ENCODE data around the gene PUS3.

Gene PUS3

GRCh38 chr11:125945011-125945796 lies 42.2 kb upstream of the PUS3 start:
- Histone ChIP-seq H3K36me3 (ENCODE audit: control insufficient read depth in 2 of 2, insufficient read depth in 1 of 2, low read length in 2 of 2) (no peaks in the 10 kb centered on the region), H3K9me3 (ENCODE audit: control insufficient read depth, insufficient read depth, low read depth, low read length) (no peaks in the 10 kb centered on the region), H3K4me3 (ENCODE audit: low read depth, low read length) (no peak overlapping the region), H3K4me1 (ENCODE audit: control insufficient read depth, insufficient read depth, low read length) (no peaks in the 10 kb centered on the region), H3K27ac (ENCODE audit: extremely low read depth, low read depth, low read length) (no peak overlapping the region)
- CTCF ChIA-PET, result interaction anchor here (0.6 to 4.2 kb wide), 5 partner anchors 22 to 248 kb away, joined by 3 to 34 read pairs (median 3); partner anchors contain the start of gene CDON
- TF ChIP-seq ZNF16 (tag by site-specific recombination; IDR thresholded peaks at IDR 0.05; ENCODE audit: low read depth), result no peak
- no peak for TF ChIP-seq ZSCAN5A (tag by site-specific recombination; IDR thresholded peaks at IDR 0.05)
- no peak for TF ChIP-seq ZNF18 (tag by site-specific recombination; IDR thresholded peaks at IDR 0.05)
- no peak for TF ChIP-seq CTCF (tag by site-specific recombination; IDR thresholded peaks at IDR 0.05)
- TF ChIP-seq HIC1 (tag by site-specific recombination; IDR thresholded peaks at IDR 0.05), result no peak
- no peak for TF ChIP-seq TRIM28 (IDR thresholded peaks at IDR 0.05; ENCODE audit: borderline replicate concordance, low read length)
- no peak for TF ChIP-seq ZNF664 (tag by site-specific recombination; IDR thresholded peaks at IDR 0.05)
- no peak for TF ChIP-seq GLI2 (tag by site-specific recombination; IDR thresholded peaks at IDR 0.05; ENCODE audit: borderline replicate concordance, low read depth)
- no peak for TF ChIP-seq ZNF621 (tag by site-specific recombination; IDR thresholded peaks at IDR 0.05)
- no peak for TF ChIP-seq KLF17 (tag by site-specific recombination; IDR thresholded peaks at IDR 0.05)
- TF ChIP-seq ZNF600 (tag by site-specific recombination; IDR thresholded peaks at IDR 0.05), result no peak
- TF ChIP-seq YY2 (tag by site-specific recombination; IDR thresholded peaks at IDR 0.05), result no peak
- no peak for TF ChIP-seq ZNF394 (tag by site-specific recombination; IDR thresholded peaks at IDR 0.05; ENCODE audit: borderline replicate concordance)
- no peak for TF ChIP-seq ZXDB (tag by site-specific recombination; IDR thresholded peaks at IDR 0.05)
- TF ChIP-seq ZNF639 (tag by site-specific recombination; IDR thresholded peaks at IDR 0.05), result no peak
- no peak for TF ChIP-seq ELK4 (IDR thresholded peaks at IDR 0.05; ENCODE audit: borderline replicate concordance, low read depth, low read length)
- TF ChIP-seq ZNF624 (tag by site-specific recombination; IDR thresholded peaks at IDR 0.05), result no peak
- POLR2A ChIA-PET, result no interaction called here

Measured in HEK293 (cell line).